GM21381 (cell line): Measurements from ENCODE around the gene PCSK5.
"Not testable (repeated sequence)": the region's sequence is repeated elsewhere in the genome, so short reads cannot be mapped to it uniquely, and the experiment has no call there.

Experiments
- ATAC-seq: cut with Tn5 transposase; IDR thresholded peaks from one replicate; pipeline ENCODE4 v1.9.1; 2021; ENCODE audit warnings: mild to moderate bottlenecking, moderate library complexity; ENCODE audit not compliant: unreplicated experiment

Gene PCSK5

DNA sequence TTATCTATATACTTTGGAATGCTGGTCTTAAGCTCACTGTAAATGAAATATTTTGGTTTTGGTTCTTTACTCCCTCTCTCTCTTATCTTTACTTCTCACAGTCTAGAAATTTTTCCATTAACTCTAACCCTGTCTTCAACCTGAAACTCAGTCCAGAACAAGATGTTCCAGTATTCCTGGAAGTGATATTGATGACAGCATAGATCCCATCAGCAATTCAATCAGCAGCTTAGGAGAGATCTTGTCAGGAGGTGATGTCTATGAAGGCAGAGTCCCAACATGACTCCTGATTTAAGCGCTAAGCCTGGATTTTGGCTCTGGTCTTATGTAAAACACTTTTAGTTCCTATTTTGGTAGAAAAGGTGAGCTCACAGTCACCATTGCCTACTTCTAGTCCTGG, 451.1 kb downstream of the PCSK5 start:
- ATAC-seq = no peak

DNA sequence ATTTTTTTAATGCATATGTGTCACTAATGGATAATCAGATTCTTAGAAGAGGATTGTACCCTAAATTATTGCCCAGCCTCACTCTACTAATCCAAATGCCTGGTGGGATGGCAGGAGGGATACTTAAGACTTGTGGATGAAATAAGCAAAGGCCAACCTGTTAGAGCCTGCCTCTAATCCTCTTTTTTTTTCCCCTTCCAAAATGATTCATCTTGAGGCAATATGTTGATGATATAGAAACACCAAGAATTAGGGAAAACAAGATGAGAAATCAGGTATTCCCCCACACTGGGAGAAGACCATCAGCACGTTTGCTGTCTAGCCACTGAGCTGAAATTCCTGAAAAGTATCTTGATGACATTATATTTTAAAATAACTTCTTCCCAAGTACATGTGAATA, 451.7 kb downstream of the PCSK5 start:
- ATAC-seq = no peak

DNA sequence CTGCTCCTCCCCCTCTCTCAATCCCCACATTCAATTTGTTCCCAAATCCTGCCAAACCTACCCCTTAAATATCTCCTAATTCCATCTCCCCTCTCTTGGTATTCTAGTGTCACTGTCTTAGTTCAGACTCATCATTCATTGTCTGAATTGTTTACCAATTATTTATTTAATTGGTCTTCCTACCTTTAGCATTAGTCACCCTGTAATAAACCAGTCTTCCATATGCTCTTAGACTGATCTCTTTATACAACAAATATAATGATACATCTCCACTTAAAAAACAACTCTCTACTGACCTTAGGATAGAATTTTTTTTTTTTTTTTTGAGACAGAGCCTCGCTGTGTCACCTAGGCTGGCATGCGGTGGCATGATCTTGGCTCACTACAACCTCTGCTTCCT, 452.4 kb downstream of the PCSK5 start:
- no peak for ATAC-seq

DNA sequence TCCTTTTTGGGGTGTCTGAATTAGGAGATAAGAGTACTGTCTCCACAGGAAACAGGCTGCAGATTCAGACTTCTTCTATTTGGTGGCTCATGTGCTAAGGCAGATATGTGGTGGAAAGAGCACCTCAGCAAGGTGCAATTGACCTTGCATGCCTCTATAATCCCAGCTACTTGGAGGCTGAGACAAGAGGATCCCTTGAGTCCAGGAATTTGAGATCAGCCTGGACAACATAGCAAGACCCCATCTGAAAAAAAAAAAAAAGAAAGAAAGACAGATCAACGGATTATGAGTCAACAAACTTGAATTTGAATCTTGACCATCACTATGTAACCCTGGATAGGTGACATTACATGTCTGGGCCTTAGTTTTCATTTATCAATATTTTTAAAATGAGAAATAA, 459.4 kb downstream of the PCSK5 start:
- no peak for ATAC-seq

DNA sequence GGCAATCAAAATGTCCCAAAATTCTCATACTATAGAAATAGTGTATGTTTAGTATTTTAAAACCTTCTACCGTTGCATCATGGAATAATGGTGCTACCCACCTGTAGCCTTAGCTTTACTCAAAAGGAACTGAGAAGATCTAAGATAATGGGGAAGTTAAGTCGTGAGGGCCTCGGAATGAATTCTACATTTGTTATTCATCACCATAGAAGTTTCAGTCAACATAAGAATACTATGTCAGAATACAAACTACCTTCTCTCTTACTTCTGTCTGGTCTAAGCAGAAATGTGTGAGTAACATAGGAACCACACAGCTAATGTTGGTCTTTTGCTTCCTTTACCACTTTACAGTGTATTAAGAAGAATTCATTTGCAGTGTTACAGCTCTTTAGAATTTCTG, 460.5 kb downstream of the PCSK5 start:
- no peak for ATAC-seq

DNA sequence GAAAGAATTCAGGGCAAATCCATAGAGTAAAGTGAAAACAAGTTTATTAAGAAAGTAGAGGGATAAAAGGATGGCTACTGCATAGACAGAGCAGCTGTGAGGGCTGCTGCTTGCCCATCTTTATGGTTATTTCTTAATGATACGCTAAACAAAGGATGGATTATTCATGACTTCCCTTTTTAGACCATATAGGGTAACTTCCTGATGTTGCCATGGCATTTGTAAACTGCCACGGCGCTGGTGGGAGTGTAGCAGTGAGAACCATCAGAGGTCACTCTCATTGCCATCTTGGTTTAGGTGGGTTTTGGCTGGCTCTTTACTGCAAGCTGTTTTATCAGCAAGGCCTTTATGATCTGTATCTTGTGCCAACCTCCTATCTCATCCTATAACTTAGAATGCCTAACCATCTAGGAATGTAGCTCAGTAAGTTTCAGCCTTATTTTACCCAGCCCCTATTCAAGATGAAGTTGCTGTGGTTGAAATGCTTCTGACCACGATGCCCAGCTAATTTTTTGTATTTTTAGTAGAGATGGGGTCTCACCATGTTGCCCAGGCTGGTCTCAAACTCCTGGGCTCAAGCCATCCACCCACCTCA, 461.6 kb downstream of the PCSK5 start:
- ATAC-seq = no peak

DNA sequence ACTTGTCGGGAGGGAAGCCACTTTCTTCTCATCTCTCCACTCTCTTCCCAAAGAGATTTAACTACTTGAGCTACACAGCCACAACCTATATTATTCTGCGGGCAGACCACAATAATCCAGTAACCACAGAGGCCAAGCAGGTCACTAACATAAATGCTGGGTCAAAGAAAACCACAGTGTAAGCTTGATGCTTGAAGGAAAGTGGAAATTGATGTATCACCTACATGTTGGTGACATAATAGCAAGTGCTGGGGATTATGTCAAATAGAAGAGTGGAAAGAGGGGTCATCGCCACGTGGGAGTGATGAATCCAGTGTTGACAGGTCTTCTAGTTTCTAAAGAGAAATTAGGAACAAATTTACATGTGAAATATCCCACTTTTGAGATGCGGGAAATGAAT, 462.8 kb downstream of the PCSK5 start:
- ATAC-seq = no peak

DNA sequence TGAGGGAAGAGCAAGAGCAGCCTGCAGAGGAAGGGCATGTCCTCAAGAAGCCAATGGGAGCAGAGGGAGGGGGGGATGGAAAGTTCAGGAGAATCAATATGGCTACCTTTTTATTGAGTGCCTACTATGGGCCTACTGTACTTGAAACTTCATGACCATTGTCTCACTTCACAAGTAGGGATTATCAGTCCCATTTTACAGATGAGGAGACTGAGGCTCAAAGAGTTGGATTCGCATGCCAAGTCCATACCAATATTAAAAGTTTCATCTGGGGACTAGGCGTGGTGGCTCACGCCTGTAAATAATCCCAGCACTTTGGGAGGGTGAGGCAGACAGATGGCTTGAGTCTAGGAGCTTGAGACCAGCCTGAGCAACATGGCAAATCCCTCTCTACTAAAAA, 463.7 kb downstream of the PCSK5 start:
- ATAC-seq = no peak

DNA sequence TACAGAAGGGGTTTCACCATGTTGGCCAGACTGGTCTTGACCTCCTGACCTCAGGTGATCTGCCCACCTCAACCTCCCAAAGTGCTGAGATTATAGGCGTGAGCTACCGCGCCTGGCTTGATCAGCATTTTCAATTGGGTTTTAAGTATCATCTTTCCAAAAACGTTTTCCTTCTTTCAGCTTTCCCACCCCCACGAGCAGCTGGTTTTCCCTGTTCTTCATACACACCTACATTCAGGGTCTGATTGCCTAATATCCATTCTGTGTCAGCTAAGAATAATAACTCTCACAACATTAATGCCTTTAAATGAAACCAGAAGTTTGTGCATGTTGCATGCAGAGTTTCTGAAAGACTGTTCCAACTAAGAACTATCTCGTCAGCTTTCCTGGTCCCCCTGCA, 465.4 kb downstream of the PCSK5 start:
- no peak for ATAC-seq

DNA sequence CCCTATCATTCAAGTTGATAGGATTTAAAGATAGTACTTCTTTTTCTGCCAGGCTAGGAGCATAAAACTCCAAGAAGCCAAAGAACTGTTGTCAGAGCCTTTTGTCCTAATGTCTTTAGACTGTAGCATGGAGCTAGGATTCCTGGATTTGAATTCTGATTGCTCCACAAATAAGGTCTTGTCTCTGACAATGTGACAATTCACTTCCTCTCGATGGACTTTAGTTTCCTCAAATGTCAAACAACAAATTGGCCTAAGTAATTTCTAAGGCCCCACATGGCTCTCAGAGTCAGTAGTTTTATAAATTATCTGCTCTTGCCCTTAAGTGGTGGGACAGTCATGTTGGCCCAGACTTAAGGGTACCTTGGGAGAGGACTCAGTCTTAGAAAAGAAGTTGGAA, 467.1 kb downstream of the PCSK5 start:
- ATAC-seq = no peak

DNA sequence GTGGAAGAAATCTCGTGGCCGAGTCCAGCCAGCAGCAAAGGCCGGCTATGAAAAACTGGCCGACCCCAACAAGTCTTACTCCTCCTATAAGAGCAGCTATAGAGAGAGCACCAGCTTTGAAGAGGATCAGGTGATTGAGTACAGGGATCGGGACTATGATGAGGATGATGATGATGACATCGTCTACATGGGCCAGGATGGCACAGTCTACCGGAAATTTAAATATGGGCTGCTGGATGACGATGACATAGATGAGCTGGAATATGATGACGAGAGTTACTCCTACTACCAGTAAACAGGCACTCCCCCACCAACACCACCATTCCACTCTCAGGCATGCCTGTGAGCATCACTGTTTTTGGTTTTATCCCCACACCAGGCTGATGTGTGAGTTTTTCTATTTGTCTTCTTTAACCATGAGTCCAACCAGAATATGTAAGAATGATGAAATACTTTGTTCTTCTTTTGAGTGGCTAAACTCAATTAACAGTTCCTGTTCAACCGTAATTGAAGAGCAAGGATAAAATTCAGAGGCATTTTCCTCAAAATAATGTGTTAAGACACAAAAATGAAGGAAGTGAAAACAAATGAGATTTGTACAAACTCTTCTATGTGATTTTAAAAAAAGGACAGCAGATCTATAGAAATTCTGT, 468.3 kb downstream of the PCSK5 start:
- ATAC-seq = no peak

DNA sequence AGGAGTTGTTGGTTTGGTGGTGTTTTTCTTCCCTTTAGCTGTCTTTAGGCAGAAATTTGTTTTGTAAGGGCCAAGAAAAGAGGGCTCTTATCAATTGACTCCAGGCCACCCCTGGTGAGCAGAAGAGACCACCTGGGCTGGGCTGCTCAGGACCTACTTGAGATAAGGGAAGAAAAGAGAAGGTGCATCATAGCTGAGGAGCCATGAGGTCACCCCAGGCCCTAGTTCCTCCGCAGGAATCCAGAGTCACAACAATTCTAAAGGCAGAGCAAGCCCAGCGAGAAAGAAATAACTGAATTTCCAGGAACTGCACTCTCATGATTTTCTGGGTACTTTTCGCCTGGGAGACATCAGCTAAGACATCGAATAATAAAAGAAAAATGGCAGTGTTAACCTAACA, 468.9 kb downstream of the PCSK5 start:
- no peak for ATAC-seq

DNA sequence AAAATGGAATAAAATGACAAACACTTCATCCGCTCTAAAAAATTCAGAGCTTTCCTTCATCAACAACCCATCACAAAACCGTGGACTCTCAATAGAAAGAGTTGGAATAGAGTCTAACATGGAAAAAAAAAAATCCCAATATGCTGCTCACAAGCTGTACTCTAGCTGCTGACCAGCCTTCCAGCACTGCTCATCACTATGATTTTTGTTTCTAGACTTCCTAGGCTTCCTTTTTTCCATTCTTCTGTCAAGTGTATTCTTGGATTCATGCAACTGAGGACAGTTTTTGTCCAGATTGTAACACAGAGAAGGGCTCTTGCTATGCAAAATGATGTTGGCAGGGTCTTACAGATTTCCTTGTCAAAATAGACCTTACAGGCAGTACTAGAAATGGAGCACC, 469.3 kb downstream of the PCSK5 start:
- no peak for ATAC-seq

DNA sequence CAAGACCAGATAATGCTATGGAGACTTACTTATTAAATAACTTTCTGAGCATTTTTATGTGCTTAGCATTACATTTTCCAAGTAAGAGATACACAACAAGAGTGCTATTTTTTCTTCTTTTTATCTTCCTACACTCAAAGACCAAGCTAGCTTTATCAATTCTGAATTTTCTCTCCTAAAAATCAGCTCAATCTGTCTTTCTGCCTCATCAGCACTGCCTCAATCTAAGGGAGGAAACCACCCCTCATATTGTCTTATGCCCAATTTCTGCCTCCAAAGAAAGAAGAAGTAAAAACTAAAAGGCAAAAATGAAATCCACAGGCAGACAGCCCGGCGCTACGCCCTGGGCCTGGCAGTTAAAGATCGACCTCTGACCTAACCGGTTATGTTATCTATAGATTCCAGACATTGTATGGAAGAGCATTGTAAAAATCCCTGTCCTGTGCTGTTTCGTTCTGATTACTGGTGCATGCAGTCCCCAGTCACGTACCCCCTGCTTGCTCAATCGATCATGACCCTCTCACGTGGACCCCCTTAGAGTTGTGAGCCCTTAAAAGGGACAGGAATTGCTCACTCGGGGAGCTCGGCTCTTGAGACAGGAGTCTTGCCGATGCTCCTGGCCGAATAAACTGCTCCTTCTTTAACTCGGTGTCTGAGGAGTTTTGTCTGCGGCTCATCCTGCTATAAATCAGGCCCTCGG, 472.0 kb downstream of the PCSK5 start:
- not testable (repeated sequence) for ATAC-seq

DNA sequence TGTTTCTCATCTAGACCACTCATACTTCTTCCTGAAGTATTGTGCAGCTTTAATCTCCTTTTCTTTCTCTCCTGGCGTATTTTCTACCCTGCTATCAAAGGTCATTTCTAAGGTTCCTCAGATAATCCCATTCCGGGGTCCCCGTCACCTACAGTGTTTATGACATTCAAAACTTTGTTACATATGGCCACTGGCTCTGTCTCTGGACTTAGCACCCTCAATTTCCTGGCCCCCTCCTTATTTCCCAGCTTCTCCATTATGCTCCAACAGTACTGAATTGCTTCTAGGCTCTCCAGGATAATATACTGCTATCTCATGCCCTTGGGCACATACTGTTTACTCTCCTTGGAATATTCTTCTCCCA, 472.5 kb downstream of the PCSK5 start:
- ATAC-seq = no peak

DNA sequence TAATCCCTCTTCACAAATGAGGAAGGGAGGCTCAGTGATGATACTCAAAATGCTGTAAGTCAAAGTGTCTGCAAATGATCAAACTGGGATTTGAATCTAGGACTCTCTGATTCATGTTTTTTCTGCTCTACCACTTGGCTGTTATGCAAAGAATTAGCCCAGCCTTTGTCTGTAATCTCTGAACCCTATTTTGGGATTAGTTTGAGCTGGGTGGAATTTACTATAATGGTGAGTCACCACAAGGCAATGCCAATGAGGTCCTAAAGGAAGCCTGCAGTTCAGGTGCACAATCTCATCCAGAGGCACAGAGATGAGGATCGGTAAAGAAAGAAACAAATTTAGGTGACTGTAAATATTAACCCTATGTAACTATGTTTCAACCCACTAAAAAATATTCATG, 474.6 kb downstream of the PCSK5 start:
- ATAC-seq = no peak

DNA sequence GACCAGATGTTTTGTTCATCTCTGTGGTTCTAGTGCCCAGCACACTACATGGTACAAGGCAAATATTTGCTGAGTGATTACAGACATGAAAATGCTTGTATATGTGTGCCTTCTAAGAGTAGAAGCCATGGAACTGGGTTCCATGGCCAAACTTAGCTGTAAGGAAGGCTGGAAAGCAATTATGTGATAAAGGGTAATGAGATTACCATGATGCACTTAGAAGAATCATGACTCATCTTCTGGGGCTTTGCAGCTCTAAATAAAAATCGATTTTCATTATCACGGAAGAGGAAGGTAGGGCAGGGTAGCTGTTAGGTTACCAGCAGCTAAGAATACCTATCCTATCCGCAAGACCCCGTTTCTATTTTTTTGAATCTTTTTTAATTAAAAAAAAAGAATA, 475.8 kb downstream of the PCSK5 start:
- no peak for ATAC-seq

DNA sequence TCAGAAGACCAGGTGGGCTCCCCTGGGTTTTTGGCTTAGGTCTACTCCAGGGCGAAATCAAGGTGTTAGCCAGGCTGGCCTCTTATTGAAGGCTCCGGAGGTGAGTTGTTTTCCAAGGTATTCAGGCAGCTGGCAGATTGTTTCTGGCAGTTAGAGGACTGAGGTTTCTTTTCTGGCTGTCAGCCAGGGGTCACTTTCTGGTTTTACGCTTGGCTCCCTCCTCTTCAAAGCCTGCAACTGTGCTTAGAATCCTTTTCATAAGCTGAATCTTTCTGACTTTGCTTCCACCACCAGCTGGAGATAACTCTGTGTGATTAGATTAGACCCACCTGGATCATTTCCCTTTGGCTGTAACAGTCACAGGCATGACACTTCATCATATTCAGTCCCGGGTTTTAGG, 479.1 kb downstream of the PCSK5 start:
- no peak for ATAC-seq

DNA sequence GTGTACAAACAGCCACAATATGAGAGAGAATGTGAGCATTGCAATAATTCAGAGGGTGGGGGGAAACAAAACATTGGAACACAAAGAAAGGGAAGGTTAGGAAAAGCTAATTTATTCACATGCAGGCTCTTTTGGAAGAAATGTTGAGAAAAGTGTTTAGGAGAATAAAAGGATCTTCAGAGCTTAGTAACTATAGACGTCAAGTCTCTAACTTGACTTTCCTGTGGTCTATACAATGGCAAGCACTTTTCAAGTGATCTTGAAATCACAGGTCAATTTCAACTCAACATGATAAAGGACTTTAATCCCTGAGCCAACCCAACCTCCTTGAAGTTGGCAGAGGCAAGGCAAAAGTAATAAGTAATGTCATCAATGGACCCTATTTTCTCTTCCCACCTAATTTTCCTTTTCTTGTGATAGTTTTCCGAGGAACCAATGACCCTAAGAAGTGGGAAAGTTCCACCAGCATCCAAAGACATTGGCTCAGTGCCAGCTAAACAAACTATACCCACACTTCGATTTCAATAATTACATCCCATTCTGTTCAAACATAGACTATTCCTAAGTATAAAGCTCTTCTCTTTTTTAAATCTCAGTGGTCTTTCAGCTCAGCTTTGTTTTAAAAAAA, 480.0 kb downstream of the PCSK5 start:
- no peak for ATAC-seq

DNA sequence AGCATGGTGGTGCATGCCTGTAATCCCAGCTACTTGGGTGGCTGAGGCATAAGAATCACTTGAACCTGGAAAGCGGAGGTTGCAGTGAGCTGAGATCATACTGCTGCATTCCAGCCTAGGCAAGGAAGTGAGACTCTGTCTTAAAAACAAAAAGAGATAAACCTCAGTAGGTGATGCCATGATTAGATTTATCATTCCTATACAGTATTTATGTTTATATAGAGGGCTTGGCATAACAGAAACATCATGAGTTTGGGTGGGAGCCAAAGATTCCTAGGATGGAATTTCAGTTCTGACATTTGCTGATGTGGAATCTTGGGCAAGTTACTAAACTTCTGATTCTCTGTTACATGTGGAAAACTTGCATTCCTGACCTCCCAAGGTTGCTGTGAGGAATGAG, 481.4 kb downstream of the PCSK5 start:
- no peak for ATAC-seq

DNA sequence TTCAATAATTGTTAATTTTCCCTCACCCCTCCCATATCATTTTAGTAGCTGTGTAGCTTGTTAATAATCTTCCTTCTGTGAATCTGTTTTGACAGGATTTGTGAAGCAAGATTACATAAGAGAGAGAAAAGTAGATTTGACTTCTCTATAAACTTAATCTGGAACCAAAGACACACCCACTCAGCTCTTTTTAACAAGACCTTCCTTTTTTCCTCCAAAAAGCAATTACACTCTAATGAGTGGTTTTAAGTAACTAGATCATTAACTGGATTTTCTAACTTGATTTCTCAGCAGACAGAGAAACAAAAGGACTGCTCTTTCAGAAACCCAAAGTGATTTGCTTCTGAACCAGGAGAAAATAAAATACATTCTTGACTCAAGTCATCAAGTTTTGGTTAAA, 481.9 kb downstream of the PCSK5 start:
- ATAC-seq = no peak

DNA sequence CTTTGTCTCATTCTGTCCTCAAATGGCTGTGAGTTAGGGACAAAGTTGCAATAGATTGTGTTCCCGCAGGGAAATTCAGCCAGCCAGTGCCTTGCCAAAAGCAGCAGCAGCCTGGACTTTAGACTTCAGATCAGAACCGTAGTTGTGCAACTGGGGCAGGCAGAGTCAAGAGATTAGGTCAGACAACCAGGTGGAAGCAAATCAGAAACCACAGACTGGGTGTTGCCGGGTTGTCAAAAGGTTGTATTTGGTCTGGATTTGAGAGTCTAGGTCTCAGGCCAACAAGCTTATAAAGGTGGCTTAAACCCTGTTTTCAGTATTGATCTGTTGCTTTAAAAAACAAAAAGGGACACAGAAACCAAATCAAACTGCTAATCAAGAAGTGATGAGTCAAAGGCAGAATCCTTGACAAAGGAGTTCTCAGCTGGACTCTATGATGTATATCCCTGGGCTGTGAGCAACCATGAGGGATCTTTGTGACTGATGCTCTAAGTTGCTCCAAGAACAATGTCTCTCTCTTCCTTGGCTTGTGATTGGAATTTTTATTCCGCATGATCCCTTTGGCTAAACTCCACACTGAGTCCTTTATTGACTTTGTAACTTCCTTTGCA, 482.8 kb downstream of the PCSK5 start:
- ATAC-seq = no peak
